Central memory CD8-positive, alpha-beta T cell (primary cell): Measurements from ENCODE around the gene HLA-DQB2.
"Not testable (repeated sequence)": the region's sequence is repeated elsewhere in the genome, so short reads cannot be mapped to it uniquely, and the experiment has no call there.

ENCODE experiments used
- ATAC-seq: fragments of 150-1000 bp; cut with Tn5 transposase; replicated peaks from 2 replicates; pipeline ENCODE4 v1.10.0; 2022; ENCODE audit warnings: mild to moderate bottlenecking, moderate FRiP score, moderate number of reproducible peaks; ENCODE audit not compliant: poor library complexity, severe bottlenecking; ENCODE audit errors: extremely low read depth
- DNase-seq, 2 donors: peaks; one replicate each; pipeline ENCODE4 v3.0.0; 2021; ENCODE audit warnings: low spot score in 2 of 2
- H3K27ac Mint-ChIP-seq: one replicate; pipeline ENCODE4 v1.8.0; 2022; ENCODE audit warnings: low read depth, mild to moderate bottlenecking, moderate library complexity, mixed read lengths
- H3K27me3 Mint-ChIP-seq: one replicate; pipeline ENCODE4 v1.8.0; 2022; ENCODE audit warnings: mixed read lengths
- H3K36me3 Mint-ChIP-seq: one replicate; pipeline ENCODE4 v1.8.0; 2022; ENCODE audit warnings: mild to moderate bottlenecking, moderate library complexity, mixed read lengths; ENCODE audit not compliant: insufficient read depth
- H3K4me1 Mint-ChIP-seq: one replicate; pipeline ENCODE4 v1.8.0; 2022; ENCODE audit warnings: mixed read lengths
- H3K4me3 Mint-ChIP-seq: one replicate; pipeline ENCODE4 v1.8.0; 2022; ENCODE audit warnings: mild to moderate bottlenecking, moderate library complexity, mixed read lengths
- H3K9me3 Mint-ChIP-seq: one replicate; pipeline ENCODE4 v1.8.0; 2022; ENCODE audit warnings: mixed read lengths

The HLA-DQB2 gene

DNA sequence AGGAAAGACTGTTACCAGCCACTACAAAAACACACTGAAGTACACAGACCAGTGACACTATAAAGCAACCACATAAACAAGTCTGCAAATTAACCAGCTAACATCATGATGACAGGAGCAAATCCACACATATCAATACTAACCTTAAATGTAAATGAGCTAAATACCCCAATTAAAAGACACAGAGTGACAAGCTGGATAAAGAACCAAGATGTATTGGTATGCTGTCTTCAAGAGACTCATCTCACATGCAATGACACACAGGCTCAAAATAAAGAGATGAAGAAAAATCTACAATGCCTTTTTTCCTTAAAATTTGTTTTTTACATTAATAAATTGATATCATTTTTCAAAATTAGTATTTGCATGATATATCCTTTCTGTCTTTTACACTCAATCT, 19.6 kb upstream of the HLA-DQB2 start:
- H3K4me3 Mint-ChIP-seq, H3K27ac Mint-ChIP-seq, H3K4me1 Mint-ChIP-seq, H3K36me3 Mint-ChIP-seq, DNase-seq, H3K9me3 Mint-ChIP-seq, ATAC-seq: not testable (repeated sequence)
- peaks cover 70% of the 10 kb centered on the region for H3K27me3 Mint-ChIP-seq

GRCh38 chr6:32779036-32779435, 15.7 kb upstream of the HLA-DQB2 start:
- H3K36me3 Mint-ChIP-seq, result peaks cover 2% of the 10 kb centered on the region
- ATAC-seq (no peak), DNase-seq (no peak)
- H3K4me1 Mint-ChIP-seq, result no peaks in the 10 kb centered on the region
- H3K4me3 Mint-ChIP-seq, result no peak overlapping the region
- H3K9me3 Mint-ChIP-seq, result no peaks in the 10 kb centered on the region
- H3K27me3 Mint-ChIP-seq, result peaks cover 64% of the 10 kb centered on the region
- H3K27ac Mint-ChIP-seq, result no peak overlapping the region

DNA sequence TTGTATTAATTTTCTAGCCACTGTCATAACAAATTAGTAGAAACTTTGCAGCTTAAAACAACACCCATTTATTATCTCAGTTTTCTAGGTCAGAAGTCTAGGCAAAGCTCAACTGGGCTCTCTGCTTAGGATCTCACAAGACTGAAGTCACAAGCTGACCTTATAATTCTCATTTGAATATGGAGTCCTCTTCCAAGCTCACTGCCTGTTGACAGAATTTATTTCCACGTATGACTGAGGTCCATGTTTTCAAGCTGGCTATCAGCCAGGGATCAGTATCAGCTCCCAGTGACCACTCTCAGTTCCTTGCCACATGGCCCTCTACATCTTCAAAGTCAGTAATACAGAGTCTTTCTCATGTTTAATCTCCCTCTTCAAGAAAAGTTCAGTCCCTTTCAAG, 11.7 kb upstream of the HLA-DQB2 start:
- peaks cover 2% of the 10 kb centered on the region for H3K36me3 Mint-ChIP-seq
- no peak overlapping the region for H3K4me3 Mint-ChIP-seq
- H3K9me3 Mint-ChIP-seq, result no peaks in the 10 kb centered on the region
- ATAC-seq (no peak), DNase-seq (no peak)
- no peak overlapping the region for H3K27ac Mint-ChIP-seq
- H3K4me1 Mint-ChIP-seq, result no peaks in the 10 kb centered on the region
- H3K27me3 Mint-ChIP-seq, result peaks cover 63% of the 10 kb centered on the region

GRCh38 chr6:32774426-32774825, 11.1 kb upstream of the HLA-DQB2 start:
- no peak overlapping the region for H3K27ac Mint-ChIP-seq
- H3K27me3 Mint-ChIP-seq, result peaks cover 68% of the 10 kb centered on the region
- DNase-seq, result no peak
- H3K4me3 Mint-ChIP-seq, result no peak overlapping the region
- H3K9me3 Mint-ChIP-seq, result no peaks in the 10 kb centered on the region
- ATAC-seq, result no peak
- H3K4me1 Mint-ChIP-seq, result no peaks in the 10 kb centered on the region
- H3K36me3 Mint-ChIP-seq, result peaks cover 2% of the 10 kb centered on the region

GRCh38 chr6:32772656-32773055, 9.3 kb upstream of the HLA-DQB2 start:
- Mint-ChIP-seq H3K9me3 (no peaks in the 10 kb centered on the region), H3K36me3 (no peaks in the 10 kb centered on the region), H3K27ac (no peak overlapping the region), H3K4me3 (no peak overlapping the region), H3K4me1 (no peaks in the 10 kb centered on the region), H3K27me3 (peaks cover 81% of the 10 kb centered on the region)
- DNase-seq (no peak), ATAC-seq (no peak)

- H3K9me3 Mint-ChIP-seq, result no peaks in the 10 kb centered on the region
- H3K27ac Mint-ChIP-seq, result no peak overlapping the region
- DNase-seq, result no peak
- H3K4me3 Mint-ChIP-seq, result no peak overlapping the region
- H3K27me3 Mint-ChIP-seq, result peaks cover 86% of the 10 kb centered on the region
- no peaks in the 10 kb centered on the region for H3K4me1 Mint-ChIP-seq
- peaks cover 2% of the 10 kb centered on the region for H3K36me3 Mint-ChIP-seq
- ATAC-seq, result no peak
Measured at GRCh38 chr6:32764048-32764447, 716 bp upstream of the HLA-DQB2 start.

- H3K36me3 Mint-ChIP-seq, result peaks cover under 1% of the 10 kb centered on the region
- no peaks in the 10 kb centered on the region for H3K9me3 Mint-ChIP-seq
- no peak for DNase-seq
- ATAC-seq, result no peak
- H3K27me3 Mint-ChIP-seq, result peaks cover 74% of the 10 kb centered on the region
- H3K27ac Mint-ChIP-seq, result no peak overlapping the region
- H3K4me3 Mint-ChIP-seq, result no peak overlapping the region
- H3K4me1 Mint-ChIP-seq, result no peaks in the 10 kb centered on the region
Measured at GRCh38 chr6:32761548-32761947, 1.8 kb downstream of the HLA-DQB2 start.

- H3K4me3 Mint-ChIP-seq, result no peak overlapping the region
- no peaks in the 10 kb centered on the region for H3K4me1 Mint-ChIP-seq
- no peak for ATAC-seq
- peaks cover 70% of the 10 kb centered on the region for H3K27me3 Mint-ChIP-seq
- H3K36me3 Mint-ChIP-seq, result no peaks in the 10 kb centered on the region
- no peak overlapping the region for H3K27ac Mint-ChIP-seq
- H3K9me3 Mint-ChIP-seq, result no peaks in the 10 kb centered on the region
- DNase-seq, result no peak
Measured at GRCh38 chr6:32761072-32761471, 2.3 kb downstream of the HLA-DQB2 start.

GRCh38 chr6:32759669-32760068, 3.7 kb downstream of the HLA-DQB2 start:
- Mint-ChIP-seq H3K9me3 (no peaks in the 10 kb centered on the region), H3K36me3 (no peaks in the 10 kb centered on the region), H3K27me3 (peaks cover 60% of the 10 kb centered on the region), H3K27ac (no peak overlapping the region), H3K4me3 (no peak overlapping the region), H3K4me1 (no peaks in the 10 kb centered on the region)
- ATAC-seq (no peak), DNase-seq (no peak)

DNA sequence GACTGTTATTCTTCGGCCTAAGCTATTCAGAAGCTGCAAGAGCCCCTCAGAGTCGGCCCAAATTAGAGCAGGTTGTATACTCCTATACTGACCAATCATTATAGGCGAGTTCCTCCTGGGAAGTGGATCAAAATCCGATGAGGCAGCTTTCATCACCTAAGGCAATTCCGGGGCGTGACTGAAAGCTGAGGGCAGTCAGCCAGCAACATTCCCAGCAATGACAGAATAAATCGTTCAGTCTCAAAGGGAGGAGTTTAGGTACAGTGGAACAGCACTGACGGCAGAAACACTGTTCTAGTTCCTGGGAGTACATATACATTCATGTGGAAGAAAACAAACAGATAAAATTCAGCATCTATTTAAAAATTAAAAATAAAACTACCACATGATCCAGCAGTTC, 10.8 kb downstream of the HLA-DQB2 start:
- DNase-seq, result no peak
- no peak for ATAC-seq
- H3K4me3 Mint-ChIP-seq, result no peak overlapping the region
- H3K27ac Mint-ChIP-seq, result no peak overlapping the region
- H3K4me1 Mint-ChIP-seq, result no peaks in the 10 kb centered on the region
- H3K27me3 Mint-ChIP-seq, result peaks cover 62% of the 10 kb centered on the region
- H3K36me3 Mint-ChIP-seq, result no peaks in the 10 kb centered on the region
- H3K9me3 Mint-ChIP-seq, result no peaks in the 10 kb centered on the region

- ATAC-seq, H3K9me3 Mint-ChIP-seq, H3K4me3 Mint-ChIP-seq, H3K36me3 Mint-ChIP-seq, DNase-seq, H3K27ac Mint-ChIP-seq, H3K4me1 Mint-ChIP-seq: not testable (repeated sequence)
- H3K27me3 Mint-ChIP-seq, result peaks cover 76% of the 10 kb centered on the region
Measured at GRCh38 chr6:32745649-32746048, 17.7 kb downstream of the HLA-DQB2 start.

- Mint-ChIP-seq H3K27ac (no peak overlapping the region), H3K9me3 (no peaks in the 10 kb centered on the region), H3K4me1 (no peaks in the 10 kb centered on the region), H3K4me3 (no peak overlapping the region), H3K27me3 (peaks cover 81% of the 10 kb centered on the region), H3K36me3 (peaks cover 2% of the 10 kb centered on the region)
- ATAC-seq (no peak), DNase-seq (no peak)
Measured at GRCh38 chr6:32744776-32745175, 18.6 kb downstream of the HLA-DQB2 start.

GRCh38 chr6:32742374-32742773, 21.0 kb downstream of the HLA-DQB2 start:
- ATAC-seq (no peak), DNase-seq (no peak)
- Mint-ChIP-seq H3K4me1 (no peaks in the 10 kb centered on the region), H3K27me3 (peaks cover 85% of the 10 kb centered on the region), H3K9me3 (no peaks in the 10 kb centered on the region), H3K27ac (no peak overlapping the region), H3K4me3 (no peak overlapping the region), H3K36me3 (peaks cover 2% of the 10 kb centered on the region)
